OCI-LY3 (cell line): Measurements from ENCODE around the gene KCNIP1.
A peak's percentile ranks its signal among the peaks of the same experiment; 100 is the strongest.

Source experiments
- H2AFZ ChIP-seq: fragments of 200-600, 300-600 bp; shearing (Covaris generic); 2 replicates; pipeline ENCODE4 v1.6.0; 2014; ENCODE audit warnings: antibody characterized with exemption, low read depth, low read length
- H3K27ac ChIP-seq: fragments of 200-600, 300-600 bp; sonication (generic); 2 replicates; pipeline ENCODE4 v1.5.1; 2014; ENCODE audit warnings: mild to moderate bottlenecking, low read length, moderate library complexity, mixed read lengths
- H3K27me3 ChIP-seq: fragments of 200-600, 300-600 bp; sonication (generic); 2 replicates; pipeline ENCODE4 v1.6.1; 2014; ENCODE audit warnings: low read depth, low read length, mixed read lengths
- H3K36me3 ChIP-seq: fragments of 200-600, 300-600 bp; sonication (generic); replicated peaks from 2 replicates; pipeline ENCODE3; 2014; ENCODE audit warnings: low read depth, low read length, mixed read lengths
- H3K4me1 ChIP-seq: fragments of 300-600, 200-600 bp; sonication (generic); 2 replicates; pipeline ENCODE4 v1.6.1; 2014; ENCODE audit warnings: low read length, mixed read lengths
- H3K4me2 ChIP-seq: fragments of 200-600, 300-600 bp; sonication (generic); 2 replicates; pipeline ENCODE4 v1.6.1; 2014; ENCODE audit warnings: low read length, mixed read lengths
- H3K4me3 ChIP-seq: fragments of 300-600, 200-600 bp; sonication (generic); 2 replicates; pipeline ENCODE4 v1.5.1; 2014; ENCODE audit warnings: antibody characterized with exemption, mild to moderate bottlenecking, low read length, moderate library complexity
- H3K79me2 ChIP-seq: fragments of 300-600, 200-600 bp; shearing (Covaris generic); 2 replicates; pipeline ENCODE4 v1.6.1; 2014; ENCODE audit warnings: mild to moderate bottlenecking, low read length, mixed read lengths
- H3K9ac ChIP-seq: fragments of 300-600, 200-600 bp; shearing (Covaris generic); 2 replicates; pipeline ENCODE4 v1.6.0; 2014; ENCODE audit warnings: mild to moderate bottlenecking, low read length, moderate library complexity
- H3K9me3 ChIP-seq: fragments of 200-600, 300-600 bp; shearing (Covaris generic); 2 replicates; pipeline ENCODE4 v1.6.1; 2014; ENCODE audit warnings: low read length, mixed read lengths; ENCODE audit not compliant: insufficient read depth
- H4K20me1 ChIP-seq: fragments of 200-600, 300-600 bp; sonication (generic); 2 replicates; pipeline ENCODE4 v1.6.1; 2016; ENCODE audit warnings: low read length, mixed read lengths; ENCODE audit not compliant: insufficient read depth
- CTCF ChIP-seq: fragments of 200-600, 300-600 bp; sonication (generic); IDR thresholded peaks from 2 replicates; pipeline ENCODE4 v1.5.1; 2014; ENCODE audit warnings: antibody characterized with exemption, low read length, low read depth
- EZH2phosphoT487 ChIP-seq: fragments of 200-600 bp; shearing (Covaris generic); IDR thresholded peaks from 2 replicates; pipeline ENCODE4 v1.6.1; 2018; ENCODE audit warnings: antibody characterized with exemption, mixed run types, low read depth

Gene KCNIP1

DNA sequence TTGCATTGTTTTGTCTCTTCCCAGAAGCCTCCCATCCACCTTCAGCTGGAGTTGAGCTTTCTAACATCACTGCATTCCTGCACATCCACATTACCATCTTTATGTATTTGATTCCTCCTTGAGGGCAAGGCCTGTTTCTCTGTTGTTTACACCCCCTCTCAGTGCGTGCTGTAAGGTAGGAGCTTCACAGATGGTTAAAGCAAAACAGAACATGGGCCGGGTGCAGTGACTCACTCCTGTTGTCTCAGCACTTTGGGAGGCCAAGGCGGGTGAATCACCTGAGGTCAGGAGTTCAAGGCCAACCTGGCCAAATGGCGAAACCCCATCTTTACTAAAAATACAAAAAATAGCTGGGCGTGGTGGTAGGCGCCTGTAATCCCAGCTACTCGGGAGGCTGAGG is 110.9 kb downstream of the KCNIP1 start:
- H3K9ac ChIP-seq = no peak overlapping the region
- no peak overlapping the region for H3K4me2 ChIP-seq
- H4K20me1 ChIP-seq = no peaks in the 10 kb centered on the region
- no peak overlapping the region for H2AFZ ChIP-seq
- no peak overlapping the region for H3K4me3 ChIP-seq
- TF ChIP-seq CTCF (no peak), EZH2phosphoT487 (no peak)
- peaks cover 27% of the 10 kb centered on the region for H3K4me1 ChIP-seq
- H3K36me3 ChIP-seq = no peaks in the 10 kb centered on the region
- H3K79me2 ChIP-seq = no peaks in the 10 kb centered on the region
- H3K27me3 ChIP-seq = peaks cover 16% of the 10 kb centered on the region; the same call in 1 of the 2 replicates
- H3K9me3 ChIP-seq = no peaks in the 10 kb centered on the region
- H3K27ac ChIP-seq = no peak overlapping the region

DNA sequence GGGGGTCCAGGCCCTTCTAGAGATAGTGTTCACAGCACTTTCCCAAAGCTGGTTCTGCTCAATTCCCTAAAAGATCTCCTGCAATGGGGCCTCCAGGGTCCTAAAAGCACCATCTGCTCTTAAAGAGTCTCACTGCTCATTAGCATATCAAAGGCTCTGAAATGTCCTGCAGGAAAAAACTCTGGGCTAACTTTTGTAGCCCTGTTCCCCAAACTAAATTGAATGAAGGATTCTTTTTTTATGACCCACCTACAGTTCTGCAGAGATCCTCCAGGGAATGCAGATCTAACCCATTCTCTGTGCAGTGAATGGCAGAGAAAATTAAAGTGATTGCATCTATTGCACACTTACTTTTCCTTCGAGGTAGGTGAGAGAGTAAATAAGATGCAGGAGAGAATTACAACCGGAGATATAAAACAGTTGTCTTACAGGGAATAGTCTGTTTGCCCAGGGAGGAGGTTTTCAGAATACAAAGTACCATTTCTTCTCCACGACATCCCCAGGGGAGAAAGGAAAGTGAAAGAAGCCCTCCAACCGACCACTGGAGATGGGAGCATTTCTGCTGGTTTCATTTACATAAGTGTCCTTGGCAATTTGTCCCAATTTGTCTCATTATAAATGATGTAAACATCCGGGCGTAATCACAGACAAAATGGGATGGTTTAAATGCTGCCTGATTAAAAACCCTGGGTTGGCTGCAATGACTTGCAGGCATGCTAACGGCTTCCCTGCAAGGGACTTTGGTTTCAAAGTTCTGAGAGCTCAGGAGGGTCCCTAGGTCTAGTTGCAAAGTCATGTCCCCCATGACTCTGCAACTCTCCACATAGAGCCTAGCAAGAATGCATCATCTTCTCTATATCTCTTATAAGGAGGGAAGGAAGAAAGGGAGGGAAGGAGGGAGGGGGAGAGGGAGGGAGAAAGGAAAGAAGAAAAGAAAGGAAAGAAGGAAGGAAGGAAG is 114.0 kb downstream of the KCNIP1 start:
- Histone ChIP-seq H3K9ac (no peak overlapping the region), H3K27ac (no peak overlapping the region), H2AFZ (no peak overlapping the region), H3K9me3 (no peaks in the 10 kb centered on the region), H3K79me2 (no peaks in the 10 kb centered on the region), H3K27me3 (peaks cover 12% of the 10 kb centered on the region; the same call in 1 of the 2 replicates), H3K36me3 (no peaks in the 10 kb centered on the region), H3K4me2 (0 out of 2 replicates have a peak overlapping the region, but pooled peaks have one; percentile 14), H3K4me1 (peaks cover 42% of the 10 kb centered on the region), H3K4me3 (no peak overlapping the region), H4K20me1 (no peaks in the 10 kb centered on the region)
- TF ChIP-seq CTCF = no peak
- TF ChIP-seq EZH2phosphoT487 = no peak

DNA sequence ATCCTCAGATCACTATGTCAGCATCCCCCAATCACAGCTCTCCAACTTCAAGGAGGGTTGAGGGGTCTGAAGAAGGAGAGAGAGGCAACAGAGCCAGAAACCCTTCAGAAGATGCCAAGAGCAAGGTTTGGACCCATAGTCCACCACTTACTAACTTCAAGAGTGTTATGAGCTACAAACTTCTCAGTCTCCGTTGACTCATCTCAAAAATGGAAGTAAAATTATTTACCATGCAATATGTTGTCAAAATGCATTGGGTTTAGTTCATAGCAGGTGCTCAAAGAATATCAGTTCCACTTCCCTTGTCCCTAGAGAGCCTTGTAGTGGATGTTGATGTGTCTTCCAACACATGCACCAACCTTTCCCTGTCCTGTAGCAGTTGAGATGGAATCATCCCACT is 116.0 kb downstream of the KCNIP1 start:
- Histone ChIP-seq H3K79me2 (no peaks in the 10 kb centered on the region), H3K4me1 (peaks cover 38% of the 10 kb centered on the region), H3K27me3 (peaks cover 16% of the 10 kb centered on the region), H2AFZ (no peak overlapping the region), H4K20me1 (no peaks in the 10 kb centered on the region), H3K4me3 (peak overlapping the region; percentile 34; the same call in 1 of the 2 replicates), H3K27ac (peak overlapping the region; percentile 71), H3K4me2 (peak overlapping the region; percentile 69), H3K9ac (peak overlapping the region; percentile 16; the same call in 1 of the 2 replicates), H3K9me3 (no peaks in the 10 kb centered on the region), H3K36me3 (no peaks in the 10 kb centered on the region)
- no peak for TF ChIP-seq CTCF
- TF ChIP-seq EZH2phosphoT487 = no peak

GRCh38 chr5:170622933-170623332 is 119.1 kb downstream of the KCNIP1 start:
- Histone ChIP-seq H2AFZ (no peak overlapping the region), H4K20me1 (no peaks in the 10 kb centered on the region), H3K4me3 (no peak overlapping the region), H3K79me2 (no peaks in the 10 kb centered on the region), H3K9me3 (no peaks in the 10 kb centered on the region), H3K4me2 (no peak overlapping the region), H3K9ac (no peak overlapping the region), H3K27ac (no peak overlapping the region), H3K36me3 (no peaks in the 10 kb centered on the region), H3K4me1 (peaks cover 32% of the 10 kb centered on the region), H3K27me3 (peaks cover 26% of the 10 kb centered on the region)
- TF ChIP-seq EZH2phosphoT487 = no peak
- no peak for TF ChIP-seq CTCF
